Fibroblast of villous mesenchyme (primary cell): Measurements from ENCODE around the gene GALNT10. TPM values are rescaled to one million over a fixed set of nuclear protein-coding genes. Genes with fewer than 3 reads are reported as not detected.

Experiments used
- DNase-seq: peaks from one replicate; pipeline ENCODE4 v3.0.0-alpha.2; 2010; ENCODE audit warnings: low read depth
- H3K4me3 ChIP-seq: 2 replicates; pipeline ENCODE4 v1.5.1; 2011; ENCODE audit warnings: low read depth, mild to moderate bottlenecking, low read length
- total RNA-seq: library from RNA; depleted of rRNA; stranded (reverse); fragments of >200 nt; gene quantifications from 2 replicates; pipeline ENCODE4 v1.2.3, GENCODE V29; 2012
- TF ChIP-seq, protein P1 (sequence below): IDR thresholded peaks from 2 replicates; pipeline ENCODE4 v1.5.1; 2012; ENCODE audit warnings: low read depth, mild to moderate bottlenecking, low read length; ENCODE audit not compliant: insufficient read depth

The GALNT10 gene
- total RNA-seq, 1 donor: 40.6 TPM

DNA sequence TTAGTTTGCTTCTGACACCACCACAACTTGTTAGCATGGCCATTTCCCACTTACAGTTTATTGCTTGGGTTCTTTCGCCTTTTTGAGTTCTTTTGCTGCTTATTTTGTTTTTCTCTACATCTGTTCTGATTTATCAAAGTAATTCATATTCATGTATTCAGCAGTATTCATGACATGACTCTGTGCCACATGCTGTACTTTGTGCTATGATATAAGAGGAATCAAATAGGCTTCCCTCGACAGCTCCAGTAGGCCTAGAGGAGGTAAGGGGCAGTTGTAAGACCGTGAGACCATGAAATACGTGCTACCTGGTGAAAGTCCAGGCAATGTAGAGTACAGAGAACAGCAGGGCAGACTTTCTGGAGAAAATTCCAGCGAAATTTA, 144.5 kb downstream of the GALNT10 start:
- TF ChIP-seq, protein P1, sequence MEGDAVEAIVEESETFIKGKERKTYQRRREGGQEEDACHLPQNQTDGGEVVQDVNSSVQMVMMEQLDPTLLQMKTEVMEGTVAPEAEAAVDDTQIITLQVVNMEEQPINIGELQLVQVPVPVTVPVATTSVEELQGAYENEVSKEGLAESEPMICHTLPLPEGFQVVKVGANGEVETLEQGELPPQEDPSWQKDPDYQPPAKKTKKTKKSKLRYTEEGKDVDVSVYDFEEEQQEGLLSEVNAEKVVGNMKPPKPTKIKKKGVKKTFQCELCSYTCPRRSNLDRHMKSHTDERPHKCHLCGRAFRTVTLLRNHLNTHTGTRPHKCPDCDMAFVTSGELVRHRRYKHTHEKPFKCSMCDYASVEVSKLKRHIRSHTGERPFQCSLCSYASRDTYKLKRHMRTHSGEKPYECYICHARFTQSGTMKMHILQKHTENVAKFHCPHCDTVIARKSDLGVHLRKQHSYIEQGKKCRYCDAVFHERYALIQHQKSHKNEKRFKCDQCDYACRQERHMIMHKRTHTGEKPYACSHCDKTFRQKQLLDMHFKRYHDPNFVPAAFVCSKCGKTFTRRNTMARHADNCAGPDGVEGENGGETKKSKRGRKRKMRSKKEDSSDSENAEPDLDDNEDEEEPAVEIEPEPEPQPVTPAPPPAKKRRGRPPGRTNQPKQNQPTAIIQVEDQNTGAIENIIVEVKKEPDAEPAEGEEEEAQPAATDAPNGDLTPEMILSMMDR: no peak
- DNase-seq: no peak
- H3K4me3 ChIP-seq: no peak overlapping the region

GRCh38 chr5:154341620-154342019, 151.1 kb downstream of the GALNT10 start:
- TF ChIP-seq, protein P1: no peak
- H3K4me3 ChIP-seq: no peak overlapping the region
- DNase-seq: no peak

DNA sequence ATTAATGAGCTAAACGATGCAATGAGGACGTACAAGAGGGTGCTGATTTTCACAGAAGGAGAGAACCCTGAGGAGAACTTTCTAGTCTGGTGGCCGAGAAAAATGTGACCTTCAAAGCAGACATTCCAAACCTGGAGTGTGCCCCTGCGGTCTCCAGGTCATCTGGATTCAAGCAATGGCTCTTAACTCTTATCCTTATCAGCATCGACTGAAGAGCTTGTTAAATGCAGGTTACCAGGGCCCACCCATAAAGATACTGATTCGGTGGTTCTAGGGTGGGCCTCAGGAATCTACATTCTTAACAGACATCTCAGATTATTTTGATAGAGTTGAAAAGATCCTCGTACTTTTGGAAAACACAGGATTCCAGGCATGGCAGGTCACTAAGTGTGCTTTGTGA, 151.7 kb downstream of the GALNT10 start:
- H3K4me3 ChIP-seq: no peak overlapping the region
- TF ChIP-seq, protein P1: no peak
- DNase-seq: no peak

- H3K4me3 ChIP-seq: no peak overlapping the region
- no peak for DNase-seq
- TF ChIP-seq, protein P1: no peak
These were observed 152.4 kb downstream of the GALNT10 start for GRCh38 chr5:154342963-154343362.

DNA sequence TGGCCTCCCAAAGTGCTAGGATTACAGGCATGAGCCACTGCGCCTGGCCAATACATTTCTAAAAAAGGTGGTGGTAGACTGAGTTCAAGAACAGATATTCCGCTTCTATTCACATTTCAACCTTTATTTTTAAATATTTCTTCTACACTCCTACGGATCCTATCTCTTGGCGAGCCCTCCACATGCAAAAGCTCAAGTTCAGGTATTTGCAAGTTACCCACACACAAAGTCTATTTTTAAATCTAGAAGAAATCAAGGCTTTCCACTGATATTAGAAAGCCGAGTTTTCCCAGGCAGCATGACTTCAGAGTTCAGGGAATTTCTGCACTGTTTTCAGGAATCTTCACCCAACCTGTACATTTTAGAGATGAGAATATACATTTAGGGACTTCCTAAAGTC, 153.9 kb downstream of the GALNT10 start:
- TF ChIP-seq, protein P1: no peak
- H3K4me3 ChIP-seq: no peak overlapping the region
- DNase-seq: no peak

DNA sequence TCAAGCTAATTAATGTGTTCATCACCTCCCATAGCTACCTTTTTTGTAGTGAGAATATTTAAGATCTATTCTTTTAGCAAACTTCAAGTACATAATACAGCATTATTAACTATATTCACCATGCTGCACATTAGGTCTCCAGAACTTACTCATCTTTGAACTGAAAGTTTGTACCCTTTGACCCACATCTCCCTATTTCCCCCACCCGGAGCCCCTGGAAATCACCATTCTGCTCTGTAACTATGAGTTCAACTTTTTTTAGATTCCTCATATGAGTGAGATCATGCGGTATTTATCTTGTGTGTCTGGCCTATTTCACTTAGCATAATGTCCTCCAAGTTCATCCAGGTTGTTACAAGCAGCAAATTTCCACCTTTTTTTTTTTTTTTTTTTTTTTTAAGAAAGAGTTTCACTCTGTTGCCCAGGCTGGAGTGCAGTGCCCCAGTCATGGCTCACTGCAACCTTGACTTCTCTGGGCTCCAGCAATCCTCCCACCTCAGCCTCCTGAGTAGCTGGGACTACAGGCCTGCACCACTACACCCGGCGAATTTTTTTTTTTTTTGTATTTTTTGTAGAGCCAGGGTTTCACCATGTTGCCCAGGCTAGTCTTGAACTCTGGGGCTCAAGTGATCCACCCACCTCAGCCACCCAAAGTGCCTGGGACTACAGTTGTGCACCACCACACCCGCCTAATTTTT, 154.9 kb downstream of the GALNT10 start:
- DNase-seq: no peak
- TF ChIP-seq, protein P1: no peak
- no peak overlapping the region for H3K4me3 ChIP-seq

GRCh38 chr5:154346427-154346826, 155.9 kb downstream of the GALNT10 start:
- TF ChIP-seq, protein P1: no peak
- no peak for DNase-seq
- H3K4me3 ChIP-seq: no peak overlapping the region
